GM12875 (cell line): Measurements from ENCODE around the gene CA10.

Experiments used
- H3K4me3 ChIP-seq: one replicate; pipeline ENCODE4 v1.5.1; 2011; ENCODE audit warnings: low read depth, low read length, control low read depth
- CTCF ChIP-seq: IDR thresholded peaks from 2 replicates; pipeline ENCODE4 v1.5.1; 2011; ENCODE audit warnings: low read depth, mild to moderate bottlenecking, control low read depth, inconsistent platforms, low read length, moderate library complexity, borderline replicate concordance; ENCODE audit not compliant: insufficient read depth

CA10 gene

GRCh38 chr17:52155301-52155700 lies 3.2 kb downstream of the CA10 start:
- TF ChIP-seq CTCF: no peak
- no peak overlapping the region for H3K4me3 ChIP-seq

GRCh38 chr17:52154466-52154865 lies 4.0 kb downstream of the CA10 start:
- no peak for TF ChIP-seq CTCF
- H3K4me3 ChIP-seq: no peak overlapping the region

GRCh38 chr17:52150935-52151334 lies 7.6 kb downstream of the CA10 start:
- no peak overlapping the region for H3K4me3 ChIP-seq
- no peak for TF ChIP-seq CTCF

DNA sequence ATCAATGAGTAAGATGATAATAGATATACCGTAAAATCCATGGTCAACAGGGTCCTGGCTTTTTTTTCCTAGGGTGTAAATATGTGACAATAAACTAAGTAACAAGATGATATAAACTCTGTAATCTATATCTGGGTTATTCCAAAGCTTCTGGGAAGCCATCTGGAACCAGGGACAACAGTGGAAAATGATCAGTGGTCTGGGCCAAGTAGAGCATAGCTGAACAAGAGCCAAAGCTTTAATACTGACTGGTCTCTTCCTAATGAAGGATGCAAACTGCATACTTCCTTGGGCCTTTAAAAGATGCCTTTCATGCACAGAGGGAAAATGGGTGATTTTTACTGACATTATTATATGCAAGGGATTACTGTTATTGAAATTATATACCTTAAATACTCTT lies 8.9 kb downstream of the CA10 start:
- no peak for TF ChIP-seq CTCF
- no peak overlapping the region for H3K4me3 ChIP-seq

DNA sequence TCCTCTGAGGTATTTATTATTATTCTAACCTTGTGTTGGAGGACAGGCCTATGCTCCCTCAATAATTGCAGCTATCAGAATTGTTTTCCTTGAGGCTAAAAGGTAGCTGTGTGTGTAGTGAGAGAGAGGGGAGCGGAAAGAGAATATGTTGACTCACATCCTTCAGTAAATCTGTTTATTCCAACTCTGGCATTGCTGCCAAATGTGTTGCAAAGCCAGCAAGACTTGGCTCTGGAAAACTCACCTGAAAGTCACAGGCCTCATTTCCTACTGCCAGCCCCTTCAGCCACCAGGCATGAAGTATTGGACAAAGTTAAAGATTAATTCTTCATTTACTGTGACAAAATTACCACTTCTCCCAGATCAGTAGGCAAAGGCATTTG lies 9.6 kb downstream of the CA10 start:
- no peak for TF ChIP-seq CTCF
- H3K4me3 ChIP-seq: no peak overlapping the region

GRCh38 chr17:52148288-52148968 lies 10.1 kb downstream of the CA10 start:
- no peak for TF ChIP-seq CTCF
- no peak overlapping the region for H3K4me3 ChIP-seq

- no peak for TF ChIP-seq CTCF
- no peak overlapping the region for H3K4me3 ChIP-seq
Observed at GRCh38 chr17:52147872-52148271, 10.6 kb downstream of the CA10 start.
